Endothelial cell of umbilical vein (primary cell): ENCODE results near the gene USP19. TPM values are rescaled to one million over a fixed set of nuclear protein-coding genes. Genes with fewer than 3 reads are reported as not detected.

ENCODE experiments used
- BruUV-seq: library from RNA; stranded (reverse); fragments of 400-500 nt; replicated peaks from 2 replicates; lab custom pipeline; 2021; lab: Mats Ljungman, UMichigan
- CTCF ChIA-PET: fragments of 300-600, 350-600 bp; sonication (Branson Sonifier 250); formaldehyde crosslinking; loops from one replicate; lab custom pipeline; 2021; ENCODE audit warnings: antibody characterized with exemption, inconsistent platforms; lab: Charles Lee
- POLR2A ChIA-PET: fragments of 300-600, 350-600 bp; sonication (Branson Sonifier 250); formaldehyde crosslinking; loops from one replicate; lab custom pipeline; 2021; ENCODE audit warnings: antibody characterized with exemption, inconsistent platforms; lab: Charles Lee
- DNase-seq: peaks from one replicate; pipeline ENCODE4 v3.0.0-alpha.2; 2011; ENCODE audit warnings: low read depth, low spot score
- FAIRE-seq: peaks from 2 replicates; lab custom pipeline; 2011; peaks lifted over from hg19 to GRCh38; lab: Jason Lieb, UNC
- H2AFZ ChIP-seq: 2 replicates; pipeline ENCODE4 v1.6.0; 2012; ENCODE audit warnings: low read depth, low read length, control low read depth, inconsistent platforms
- H3K27ac ChIP-seq: 2 replicates; pipeline ENCODE4 v1.5.1; 2011; ENCODE audit warnings: low read depth, mild to moderate bottlenecking, control low read depth, low read length, moderate library complexity; ENCODE audit not compliant: insufficient read depth
- H3K27me3 ChIP-seq, 2 experiments: 2 replicates each; pipeline versions ENCODE4 v1.6.0 to v1.6.1; 2011; ENCODE audit warnings: low read length in 2 of 2, mixed read lengths in 1 of 2; ENCODE audit not compliant: control insufficient read depth in 2 of 2, insufficient read depth in 2 of 2
- H3K36me3 ChIP-seq, 2 experiments: 2 replicates in 1 of 2; 3 replicates in 1 of 2; pipeline ENCODE4 v1.5.1; 2011; ENCODE audit warnings: low read length in 2 of 2, mild to moderate bottlenecking in 1 of 2, moderate library complexity in 1 of 2; ENCODE audit not compliant: control insufficient read depth in 2 of 2, insufficient read depth in 2 of 2; ENCODE audit errors: extremely low read depth in 1 of 2
- H3K4me1 ChIP-seq: 3 replicates; pipeline ENCODE4 v1.5.1; 2011; ENCODE audit warnings: mild to moderate bottlenecking, low read length; ENCODE audit not compliant: control insufficient read depth, insufficient read depth; ENCODE audit errors: extremely low read depth
- H3K4me2 ChIP-seq: 2 replicates; pipeline ENCODE4 v1.6.1; 2011; ENCODE audit warnings: low read length, control low read depth, mixed read lengths; ENCODE audit not compliant: insufficient read depth
- H3K4me3 ChIP-seq, 3 experiments: fragments of 200-600 bp in 1 of 3; sonication (generic), shearing (Covaris generic) in 1 of 3; replicated peaks in 1 of 3; 2 replicates each; pipeline ENCODE4 v1.5.1; 2011 to 2016; ENCODE audit warnings: control low read depth in 3 of 3, low read length in 3 of 3, mild to moderate bottlenecking in 2 of 3, inconsistent platforms in 1 of 3, low read depth in 1 of 3, moderate library complexity in 1 of 3; ENCODE audit not compliant: insufficient read depth in 1 of 3
- H3K79me2 ChIP-seq: 2 replicates; pipeline ENCODE4 v1.6.0; 2012; ENCODE audit warnings: low read length, inconsistent platforms; ENCODE audit not compliant: control insufficient read depth, insufficient read depth
- H3K9ac ChIP-seq: replicated peaks from 2 replicates; pipeline ENCODE3; 2011; ENCODE audit warnings: low read length, control low read depth; ENCODE audit not compliant: insufficient read depth; ENCODE audit errors: extremely low read depth
- H3K9me1 ChIP-seq: replicated peaks from 3 replicates; pipeline ENCODE4 v1.6.0; 2011; ENCODE audit warnings: mild to moderate bottlenecking, low read length; ENCODE audit not compliant: control insufficient read depth, insufficient read depth; ENCODE audit errors: extremely low read depth
- H3K9me3 ChIP-seq: replicated peaks from 2 replicates; pipeline ENCODE4 v1.5.1; 2012; ENCODE audit warnings: low read length, inconsistent platforms; ENCODE audit not compliant: control insufficient read depth, insufficient read depth
- H4K20me1 ChIP-seq: replicated peaks from 2 replicates; pipeline ENCODE3; 2011; ENCODE audit warnings: mild to moderate bottlenecking, low read length; ENCODE audit not compliant: control insufficient read depth, insufficient read depth; ENCODE audit errors: extremely low read depth
- CTCF ChIP-seq, 2 donors: IDR thresholded peaks; 1 replicate in 1 of 2; 2 replicates in 1 of 2; pipeline ENCODE4 v1.5.1; 2011; ENCODE audit warnings: low read length in 2 of 2, mild to moderate bottlenecking in 2 of 2, moderate library complexity in 2 of 2, control low read depth in 1 of 2, inconsistent platforms in 1 of 2, low read depth in 1 of 2; ENCODE audit not compliant: insufficient read depth in 1 of 2; ENCODE audit errors: extremely low read depth in 1 of 2
- EZH2 ChIP-seq: IDR thresholded peaks from 2 replicates; pipeline ENCODE4 v1.6.1; 2012; ENCODE audit warnings: borderline replicate concordance, low read depth, mild to moderate bottlenecking, moderate library complexity, low read length, inconsistent platforms; ENCODE audit not compliant: severe bottlenecking
- FOS ChIP-seq: IDR thresholded peaks from 2 replicates; pipeline ENCODE4 v1.6.1; 2011; ENCODE audit warnings: mild to moderate bottlenecking, low read length, moderate library complexity, borderline replicate concordance; ENCODE audit not compliant: insufficient read depth
- GATA2 ChIP-seq: IDR thresholded peaks from 2 replicates; pipeline ENCODE4 v1.7.0; 2011; ENCODE audit warnings: low read depth, mild to moderate bottlenecking, moderate library complexity, mixed read lengths, low read length; ENCODE audit not compliant: insufficient read length, insufficient read depth
- JUN ChIP-seq: IDR thresholded peaks from 2 replicates; pipeline ENCODE4 v1.6.1; 2011; ENCODE audit warnings: borderline replicate concordance, low read depth; ENCODE audit not compliant: insufficient read length, insufficient read depth
- MAX ChIP-seq: IDR thresholded peaks from 2 replicates; pipeline ENCODE4 v1.6.1; 2011; ENCODE audit not compliant: insufficient read depth, insufficient read length
- MYC ChIP-seq: IDR thresholded peaks from one replicate; pipeline ENCODE4 v1.6.1; 2011; ENCODE audit warnings: mild to moderate bottlenecking, low read depth, low read length
- POLR2A ChIP-seq: IDR thresholded peaks from 2 replicates; pipeline ENCODE4 v1.6.1; 2012; ENCODE audit warnings: low read depth, mild to moderate bottlenecking, control low read depth, low read length
- POLR2AphosphoS5 ChIP-seq: IDR thresholded peaks from 2 replicates; pipeline ENCODE4 v1.6.1; 2012; ENCODE audit warnings: low read depth, mild to moderate bottlenecking, control low read depth, low read length, moderate library complexity; ENCODE audit not compliant: insufficient read depth
- dilution Hi-C: fragments of 300-500 bp; cut with MboI; formaldehyde crosslinking; loops from one replicate; pipeline ENCODE4 v1.15.0; 2019; ENCODE audit warnings: low sequenced_read_pairs; ENCODE audit not compliant: extremely low pct_ligation_motif_present
- intact Hi-C: fragments of 100-400 bp; cut with micrococcal nuclease; formaldehyde crosslinking; loops from one replicate; pipeline ENCODE4 v1.10.0; 2022
- polyA plus RNA-seq, 4 experiments: library from polyadenylated mRNA; depleted of rRNA in 3 of 4; stranded (reverse) in 3 of 4; unstranded in 1 of 4; fragments of >200 nt; gene quantifications; 2 replicates each; pipeline versions ENCODE4 v1.2.1 to v1.2.3, GENCODE V29; 2011 to 2012; ENCODE audit warnings: missing spikeins in 1 of 4
- total RNA-seq: library from RNA; stranded (reverse); gene quantifications from 2 replicates; pipeline ENCODE4 v1.2.3, GENCODE V29; 2021

The USP19 gene
- total and polyA plus RNA-seq, 2 donors (not counting 3 experiments of a cell fraction or from before 2014, with no cell fraction given), result 31.3 to 39.1 TPM

- H3K79me2 ChIP-seq, result peaks cover 86% of the 10 kb centered on the region
- DNase-seq (no peak), FAIRE-seq (no peak)
- ChIA-PET CTCF (interaction anchor here (1.1 kb wide), 1 partner anchor 9 kb away, joined by 3 read pairs; no protein-coding TSS in a partner anchor), POLR2A (interaction anchor here (0.7 kb wide), 4 partner anchors 9 to 1549 kb away, joined by 3 to 5 read pairs (median 4); partner anchors contain the start of gene P4HTM)
- no peaks in the 10 kb centered on the region for H3K9me3 ChIP-seq
- no peaks in the 10 kb centered on the region for H3K9me1 ChIP-seq
- intact Hi-C loops (no loop called here), dilution Hi-C loops (no loop called here)
- H3K4me2 ChIP-seq, result no peak overlapping the region
- H3K4me3 ChIP-seq, result no peak overlapping the region
- H3K27ac ChIP-seq, result no peak overlapping the region
- no TSS peak for BruUV-seq
- TF ChIP-seq MAX (no peak), GATA2 (no peak), POLR2AphosphoS5 (no peak), EZH2 (no peak), CTCF (IDR thresholded peaks at IDR 0.05; ENCODE audit: extremely low read depth in 1 of 2, insufficient read depth in 1 of 2, low read depth in 1 of 2, low read length in 2 of 2) (no peak), FOS (no peak), POLR2A (no peak), JUN (no peak), MYC (no peak)
- H4K20me1 ChIP-seq, result peaks cover 2% of the 10 kb centered on the region
- H2AFZ ChIP-seq, result no peak overlapping the region
- peaks cover 6 to 9% of the 10 kb centered on the region in 2 experiments for H3K36me3 ChIP-seq
- no peaks in the 10 kb centered on the region for H3K27me3 ChIP-seq
- no peak overlapping the region for H3K9ac ChIP-seq
- no peaks in the 10 kb centered on the region for H3K4me1 ChIP-seq
Observed at GRCh38 chr3:49081429-49081828, 39.2 kb downstream of the USP19 start.
